Measurements from ENCODE around the gene MESP2. TPM values are rescaled to one million over a fixed set of nuclear protein-coding genes. Genes with fewer than 3 reads are reported as not detected.
A peak's percentile ranks its signal among the peaks of the same experiment; 100 is the strongest.

MESP2 gene
- total RNA-seq, 1 donor from 2014 or later, result not detected

- H3K4me1 ChIP-seq (ENCODE audit: control insufficient read depth in 3 of 3, insufficient read depth in 3 of 3, low read length in 3 of 3), result peaks cover 16 to 29% (median 24%) of the 10 kb centered on the region in 3 donors
- no peak overlapping the region for H3K4me3 ChIP-seq (ENCODE audit: low read length in 3 of 3)
- no peak overlapping the region for H3K27ac ChIP-seq (ENCODE audit: low read depth, low read length)
- no peak overlapping the region for H3K9ac ChIP-seq (ENCODE audit: low read depth in 1 of 3, low read length in 3 of 3)
- no peaks in the 10 kb centered on the region for H3K9me3 ChIP-seq (ENCODE audit: control insufficient read depth in 3 of 3, low read length in 3 of 3)
- H3K27me3 ChIP-seq (ENCODE audit: control insufficient read depth in 3 of 3, insufficient read depth in 3 of 3, low read length in 3 of 3), result no peaks in the 10 kb centered on the region
- no peaks in the 10 kb centered on the region for H3K36me3 ChIP-seq (ENCODE audit: control insufficient read depth in 3 of 3, insufficient read depth in 3 of 3, low read length in 3 of 3)
Observed at GRCh38 chr15:89765694-89766093, 10.4 kb upstream of the MESP2 start.

- Histone ChIP-seq H3K27ac (ENCODE audit: low read depth, low read length) (no peak overlapping the region), H3K9ac (ENCODE audit: low read depth in 1 of 3, low read length in 3 of 3) (peak overlapping the region in 1 of 3 donors; percentile 8), H3K36me3 (ENCODE audit: control insufficient read depth in 3 of 3, insufficient read depth in 3 of 3, low read length in 3 of 3) (no peaks in the 10 kb centered on the region), H3K4me1 (ENCODE audit: control insufficient read depth in 3 of 3, insufficient read depth in 3 of 3, low read length in 3 of 3) (peaks cover 16 to 24% (median 23%) of the 10 kb centered on the region in 3 donors), H3K27me3 (ENCODE audit: control insufficient read depth in 3 of 3, insufficient read depth in 3 of 3, low read length in 3 of 3) (no peaks in the 10 kb centered on the region), H3K4me3 (ENCODE audit: low read length in 3 of 3) (peak overlapping the region in 1 of 3 donors; percentile 6), H3K9me3 (ENCODE audit: control insufficient read depth in 3 of 3, low read length in 3 of 3) (no peaks in the 10 kb centered on the region)
Observed at GRCh38 chr15:89766357-89767311, 9.5 kb upstream of the MESP2 start.

- Histone ChIP-seq H3K9me3 (ENCODE audit: control insufficient read depth in 3 of 3, low read length in 3 of 3) (no peaks in the 10 kb centered on the region), H3K9ac (ENCODE audit: low read depth in 1 of 3, low read length in 3 of 3) (peak overlapping the region in 1 of 3 donors; percentile 33), H3K4me3 (ENCODE audit: low read length in 3 of 3) (no peak overlapping the region), H3K27me3 (ENCODE audit: control insufficient read depth in 3 of 3, insufficient read depth in 3 of 3, low read length in 3 of 3) (no peaks in the 10 kb centered on the region), H3K36me3 (ENCODE audit: control insufficient read depth in 3 of 3, insufficient read depth in 3 of 3, low read length in 3 of 3) (no peaks in the 10 kb centered on the region), H3K4me1 (ENCODE audit: control insufficient read depth in 3 of 3, insufficient read depth in 3 of 3, low read length in 3 of 3) (peaks cover 16 to 24% (median 23%) of the 10 kb centered on the region in 3 donors), H3K27ac (ENCODE audit: low read depth, low read length) (no peak overlapping the region)
Observed at GRCh38 chr15:89767411-89767915, 8.7 kb upstream of the MESP2 start.

GRCh38 chr15:89768071-89768500 is 8.0 kb upstream of the MESP2 start:
- Histone ChIP-seq H3K9ac (ENCODE audit: low read depth in 1 of 3, low read length in 3 of 3) (peak overlapping the region in 1 of 3 donors; percentile 33), H3K4me3 (ENCODE audit: low read length in 3 of 3) (no peak overlapping the region), H3K9me3 (ENCODE audit: control insufficient read depth in 3 of 3, low read length in 3 of 3) (no peaks in the 10 kb centered on the region), H3K36me3 (ENCODE audit: control insufficient read depth in 3 of 3, insufficient read depth in 3 of 3, low read length in 3 of 3) (no peaks in the 10 kb centered on the region), H3K27ac (ENCODE audit: low read depth, low read length) (no peak overlapping the region), H3K27me3 (ENCODE audit: control insufficient read depth in 3 of 3, insufficient read depth in 3 of 3, low read length in 3 of 3) (no peaks in the 10 kb centered on the region), H3K4me1 (ENCODE audit: control insufficient read depth in 3 of 3, insufficient read depth in 3 of 3, low read length in 3 of 3) (peaks cover 16 to 24% (median 23%) of the 10 kb centered on the region in 3 donors)

- Histone ChIP-seq H3K9me3 (ENCODE audit: control insufficient read depth in 3 of 3, low read length in 3 of 3) (no peaks in the 10 kb centered on the region), H3K4me3 (ENCODE audit: low read length in 3 of 3) (no peak overlapping the region), H3K36me3 (ENCODE audit: control insufficient read depth in 3 of 3, insufficient read depth in 3 of 3, low read length in 3 of 3) (no peaks in the 10 kb centered on the region), H3K27ac (ENCODE audit: low read depth, low read length) (no peak overlapping the region), H3K27me3 (ENCODE audit: control insufficient read depth in 3 of 3, insufficient read depth in 3 of 3, low read length in 3 of 3) (no peaks in the 10 kb centered on the region), H3K9ac (ENCODE audit: low read depth in 1 of 3, low read length in 3 of 3) (no peak overlapping the region), H3K4me1 (ENCODE audit: control insufficient read depth in 3 of 3, insufficient read depth in 3 of 3, low read length in 3 of 3) (peaks cover 16 to 24% (median 23%) of the 10 kb centered on the region in 3 donors)
Observed at GRCh38 chr15:89769366-89769765, 6.8 kb upstream of the MESP2 start.

- Histone ChIP-seq H3K36me3 (ENCODE audit: control insufficient read depth in 3 of 3, insufficient read depth in 3 of 3, low read length in 3 of 3) (no peaks in the 10 kb centered on the region), H3K27ac (ENCODE audit: low read depth, low read length) (no peak overlapping the region), H3K4me1 (ENCODE audit: control insufficient read depth in 3 of 3, insufficient read depth in 3 of 3, low read length in 3 of 3) (peaks cover 16 to 24% (median 23%) of the 10 kb centered on the region in 3 donors), H3K4me3 (ENCODE audit: low read length in 3 of 3) (no peak overlapping the region), H3K27me3 (ENCODE audit: control insufficient read depth in 3 of 3, insufficient read depth in 3 of 3, low read length in 3 of 3) (no peaks in the 10 kb centered on the region), H3K9ac (ENCODE audit: low read depth in 1 of 3, low read length in 3 of 3) (no peak overlapping the region), H3K9me3 (ENCODE audit: control insufficient read depth in 3 of 3, low read length in 3 of 3) (no peaks in the 10 kb centered on the region)
Observed at GRCh38 chr15:89770041-89770440, 6.1 kb upstream of the MESP2 start.

- Histone ChIP-seq H3K4me3 (ENCODE audit: low read length in 3 of 3) (no peak overlapping the region), H3K27ac (ENCODE audit: low read depth, low read length) (no peak overlapping the region), H3K4me1 (ENCODE audit: control insufficient read depth in 3 of 3, insufficient read depth in 3 of 3, low read length in 3 of 3) (peaks cover 5 to 15% (median 7%) of the 10 kb centered on the region in 3 donors), H3K27me3 (ENCODE audit: control insufficient read depth in 3 of 3, insufficient read depth in 3 of 3, low read length in 3 of 3) (no peaks in the 10 kb centered on the region), H3K9me3 (ENCODE audit: control insufficient read depth in 3 of 3, low read length in 3 of 3) (no peaks in the 10 kb centered on the region), H3K9ac (ENCODE audit: low read depth in 1 of 3, low read length in 3 of 3) (no peak overlapping the region), H3K36me3 (ENCODE audit: control insufficient read depth in 3 of 3, insufficient read depth in 3 of 3, low read length in 3 of 3) (no peaks in the 10 kb centered on the region)
Observed at GRCh38 chr15:89772932-89773583, 3.1 kb upstream of the MESP2 start.

- no peaks in the 10 kb centered on the region for H3K9me3 ChIP-seq (ENCODE audit: control insufficient read depth in 3 of 3, low read length in 3 of 3)
- no peak overlapping the region for H3K27ac ChIP-seq (ENCODE audit: low read depth, low read length)
- peaks cover 3 to 11% (median 4%) of the 10 kb centered on the region in 3 donors for H3K4me1 ChIP-seq (ENCODE audit: control insufficient read depth in 3 of 3, insufficient read depth in 3 of 3, low read length in 3 of 3)
- no peak overlapping the region for H3K4me3 ChIP-seq (ENCODE audit: low read length in 3 of 3)
- H3K36me3 ChIP-seq (ENCODE audit: control insufficient read depth in 3 of 3, insufficient read depth in 3 of 3, low read length in 3 of 3), result no peaks in the 10 kb centered on the region
- no peak overlapping the region for H3K9ac ChIP-seq (ENCODE audit: low read depth in 1 of 3, low read length in 3 of 3)
- no peaks in the 10 kb centered on the region for H3K27me3 ChIP-seq (ENCODE audit: control insufficient read depth in 3 of 3, insufficient read depth in 3 of 3, low read length in 3 of 3)
Observed at GRCh38 chr15:89774492-89774891, 1.6 kb upstream of the MESP2 start.

GRCh38 chr15:89775815-89776214 is 317 bp upstream of the MESP2 start:
- peak overlapping the region in 1 of 3 donors; percentile 79 for H3K9ac ChIP-seq (ENCODE audit: low read depth in 1 of 3, low read length in 3 of 3)
- peak overlapping the region in 2 of 3 donors; percentile 38 to 66 for H3K4me3 ChIP-seq (ENCODE audit: low read length in 3 of 3)
- H3K27ac ChIP-seq (ENCODE audit: low read depth, low read length), result no peak overlapping the region
- H3K36me3 ChIP-seq (ENCODE audit: control insufficient read depth in 3 of 3, insufficient read depth in 3 of 3, low read length in 3 of 3), result no peaks in the 10 kb centered on the region
- no peaks in the 10 kb centered on the region for H3K9me3 ChIP-seq (ENCODE audit: control insufficient read depth in 3 of 3, low read length in 3 of 3)
- H3K4me1 ChIP-seq (ENCODE audit: control insufficient read depth in 3 of 3, insufficient read depth in 3 of 3, low read length in 3 of 3), result peaks cover 3 to 11% (median 4%) of the 10 kb centered on the region in 3 donors
- H3K27me3 ChIP-seq (ENCODE audit: control insufficient read depth in 3 of 3, insufficient read depth in 3 of 3, low read length in 3 of 3), result no peaks in the 10 kb centered on the region
